Gastrocnemius medialis (tissue), 4 donors: ENCODE results near the gene FTSJ3. TPM values are rescaled to one million over a fixed set of nuclear protein-coding genes. Genes with fewer than 3 reads are reported as not detected.

Experiments
- ATAC-seq, 2 donors: fragments of 150-250 bp; one replicate each; pipeline ENCODE4 v1.9.1; 2016
- DNase-seq, 2 donors: peaks; one replicate each; pipeline ENCODE4 v3.0.0-alpha.2; 2019
- H3K27ac ChIP-seq, 4 donors: fragments of 200-600 bp; sonication (generic); 1 replicate in 1 of 4; 2 replicates in 3 of 4; pipeline ENCODE4 v1.5.1; 2016 to 2018; ENCODE audit warnings: mild to moderate bottlenecking in 2 of 4, moderate library complexity in 1 of 4
- H3K27me3 ChIP-seq, 3 donors: fragments of 200-600 bp; sonication (generic) in 2 of 3; 1 replicate in 1 of 3; 2 replicates in 2 of 3; pipeline versions ENCODE4 v1.5.1 to v1.6.0; 2016 to 2019; ENCODE audit warnings: mild to moderate bottlenecking in 1 of 3, moderate library complexity in 1 of 3
- H3K36me3 ChIP-seq, 2 donors: fragments of 200-600 bp; sonication (generic) in 1 of 2; one replicate each; pipeline ENCODE4 v1.5.1; 2017 to 2018
- H3K4me1 ChIP-seq, 2 donors: fragments of 200-600 bp; sonication (generic) in 1 of 2; one replicate each; pipeline ENCODE4 v1.5.1; 2016 to 2017; ENCODE audit warnings: mild to moderate bottlenecking in 2 of 2
- H3K4me3 ChIP-seq, 4 donors: fragments of 200-600 bp; sonication (generic) in 3 of 4; 1 replicate in 1 of 4; 2 replicates in 3 of 4; pipeline ENCODE4 v1.5.1; 2016 to 2019; ENCODE audit warnings: mild to moderate bottlenecking in 2 of 4
- H3K9me3 ChIP-seq, 3 donors: fragments of 200-600 bp; sonication (generic) in 2 of 3; 1 replicate in 1 of 3; 2 replicates in 2 of 3; pipeline ENCODE4 v1.5.1; 2016 to 2019
- POLR2A ChIP-seq, 2 donors: fragments of 450-650 bp; IDR thresholded peaks; one replicate each; pipeline ENCODE4 v1.6.1; 2017; ENCODE audit warnings: antibody characterized with exemption in 2 of 2, mild to moderate bottlenecking in 2 of 2, moderate library complexity in 2 of 2
- in situ Hi-C, 4 donors: fragments of 200-750 bp; cut with MboI; loops; one replicate each; pipeline versions ENCODE4 v1.15.0 to v1.8.0; 2017; ENCODE audit warnings: low sequenced_read_pairs in 4 of 4
- intact Hi-C: fragments of 100-400 bp; cut with DNase I; formaldehyde crosslinking; loops from one replicate; pipeline ENCODE4 v1.15.1; 2023; ENCODE audit warnings: low total_unique reads
- total RNA-seq, 4 donors: library from RNA; depleted of rRNA; stranded (reverse); fragments of >200 nt; gene quantifications; one replicate each; pipeline versions ENCODE4 v1.1.0 to v1.2.3, GENCODE V29; 2016
- TF ChIP-seq, protein P1 (sequence below), 5 experiments: fragments of 450-650 bp in 3 of 5; fragments of 200-600 bp in 2 of 5; sonication (generic) in 2 of 5; IDR thresholded peaks in 4 of 5; conservative IDR thresholded peaks in 1 of 5; 1 replicate in 4 of 5; 2 replicates in 1 of 5; pipeline ENCODE4 v1.5.1; 2016 to 2019; ENCODE audit warnings: antibody characterized with exemption in 5 of 5, mild to moderate bottlenecking in 3 of 5, moderate library complexity in 3 of 5

Gene FTSJ3
- total RNA-seq, 4 donors from 2014 or later = 24.6 to 46.3 (median 34.9) TPM

DNA sequence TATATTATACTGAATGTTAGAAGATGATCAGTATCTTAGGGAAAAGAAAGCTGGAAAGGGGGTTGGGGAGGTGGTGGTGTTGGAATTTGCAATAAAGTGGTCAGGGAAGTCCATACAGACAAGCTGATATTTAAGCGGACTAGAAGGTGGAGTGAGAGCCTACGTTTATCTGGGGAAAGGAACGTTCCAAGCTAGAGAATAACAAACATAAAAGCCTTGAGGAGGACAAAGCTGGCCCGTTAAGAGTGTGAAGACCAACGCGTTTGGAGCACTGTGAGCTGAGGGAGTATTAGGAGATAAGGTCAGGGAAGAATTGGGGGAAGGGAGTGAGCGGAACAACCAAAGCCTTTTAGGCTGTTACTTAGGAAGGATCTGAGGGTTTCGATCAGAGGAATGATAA, 52.0 kb downstream of the FTSJ3 start:
- peaks cover 40 to 47% of the 10 kb centered on the region in 2 donors for H3K4me1 ChIP-seq
- DNase-seq (no peak), ATAC-seq (no peak)
- no peak for TF ChIP-seq POLR2A (IDR thresholded peaks at IDR 0.05)
- TF ChIP-seq, protein P1, sequence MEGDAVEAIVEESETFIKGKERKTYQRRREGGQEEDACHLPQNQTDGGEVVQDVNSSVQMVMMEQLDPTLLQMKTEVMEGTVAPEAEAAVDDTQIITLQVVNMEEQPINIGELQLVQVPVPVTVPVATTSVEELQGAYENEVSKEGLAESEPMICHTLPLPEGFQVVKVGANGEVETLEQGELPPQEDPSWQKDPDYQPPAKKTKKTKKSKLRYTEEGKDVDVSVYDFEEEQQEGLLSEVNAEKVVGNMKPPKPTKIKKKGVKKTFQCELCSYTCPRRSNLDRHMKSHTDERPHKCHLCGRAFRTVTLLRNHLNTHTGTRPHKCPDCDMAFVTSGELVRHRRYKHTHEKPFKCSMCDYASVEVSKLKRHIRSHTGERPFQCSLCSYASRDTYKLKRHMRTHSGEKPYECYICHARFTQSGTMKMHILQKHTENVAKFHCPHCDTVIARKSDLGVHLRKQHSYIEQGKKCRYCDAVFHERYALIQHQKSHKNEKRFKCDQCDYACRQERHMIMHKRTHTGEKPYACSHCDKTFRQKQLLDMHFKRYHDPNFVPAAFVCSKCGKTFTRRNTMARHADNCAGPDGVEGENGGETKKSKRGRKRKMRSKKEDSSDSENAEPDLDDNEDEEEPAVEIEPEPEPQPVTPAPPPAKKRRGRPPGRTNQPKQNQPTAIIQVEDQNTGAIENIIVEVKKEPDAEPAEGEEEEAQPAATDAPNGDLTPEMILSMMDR (IDR thresholded peaks at IDR 0.05 in 4 of 5, conservative IDR thresholded peaks at IDR 0.05 in 1 of 5) = no peak
- intact Hi-C loops (loop anchor here (2.0 to 10.0 kb wide), 3 partner anchors 153 to 1851 kb away; partner anchors contain the start of genes INTS2 and MAP3K3), in situ Hi-C loops (no loop called here)
- H3K36me3 ChIP-seq = no peaks in the 10 kb centered on the region
- no peaks in the 10 kb centered on the region for H3K9me3 ChIP-seq
- H3K27me3 ChIP-seq = no peaks in the 10 kb centered on the region
- H3K4me3 ChIP-seq = peak overlapping the region; percentile 92 to 98 (median 94)
- peak overlapping the region; percentile 92 to 98 (median 98) for H3K27ac ChIP-seq

DNA sequence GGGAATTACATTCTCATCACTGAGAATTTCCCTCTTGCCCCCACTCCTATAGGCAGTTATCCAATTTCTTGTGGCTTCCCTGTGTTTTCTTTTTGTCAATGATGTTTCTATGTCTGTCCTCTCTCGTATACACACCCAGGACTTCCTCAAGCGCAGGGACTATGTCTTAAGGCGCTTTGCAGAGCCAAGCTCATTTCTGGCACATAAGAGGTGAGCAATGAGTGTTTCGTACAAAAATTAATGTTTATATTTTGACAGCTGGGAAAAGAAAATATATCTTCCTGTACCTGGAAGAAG, 52.5 kb downstream of the FTSJ3 start:
- TF ChIP-seq, protein P1 (IDR thresholded peaks at IDR 0.05 in 4 of 5, conservative IDR thresholded peaks at IDR 0.05 in 1 of 5) = no peak
- TF ChIP-seq POLR2A (IDR thresholded peaks at IDR 0.05) = no peak
- Histone ChIP-seq H3K4me3 (peak overlapping the region; percentile 92 to 98 (median 94)), H3K36me3 (no peaks in the 10 kb centered on the region), H3K27ac (peak overlapping the region; percentile 92 to 98 (median 98)), H3K9me3 (no peaks in the 10 kb centered on the region), H3K27me3 (no peaks in the 10 kb centered on the region), H3K4me1 (peaks cover 34 to 42% of the 10 kb centered on the region in 2 donors)
- ATAC-seq (no peak), DNase-seq (no peak)
- intact Hi-C loops = loop anchor here (2.0 to 10.0 kb wide), 3 partner anchors 152 to 1850 kb away; partner anchors contain the start of genes INTS2 and MAP3K3
- in situ Hi-C loops = no loop called here

DNA sequence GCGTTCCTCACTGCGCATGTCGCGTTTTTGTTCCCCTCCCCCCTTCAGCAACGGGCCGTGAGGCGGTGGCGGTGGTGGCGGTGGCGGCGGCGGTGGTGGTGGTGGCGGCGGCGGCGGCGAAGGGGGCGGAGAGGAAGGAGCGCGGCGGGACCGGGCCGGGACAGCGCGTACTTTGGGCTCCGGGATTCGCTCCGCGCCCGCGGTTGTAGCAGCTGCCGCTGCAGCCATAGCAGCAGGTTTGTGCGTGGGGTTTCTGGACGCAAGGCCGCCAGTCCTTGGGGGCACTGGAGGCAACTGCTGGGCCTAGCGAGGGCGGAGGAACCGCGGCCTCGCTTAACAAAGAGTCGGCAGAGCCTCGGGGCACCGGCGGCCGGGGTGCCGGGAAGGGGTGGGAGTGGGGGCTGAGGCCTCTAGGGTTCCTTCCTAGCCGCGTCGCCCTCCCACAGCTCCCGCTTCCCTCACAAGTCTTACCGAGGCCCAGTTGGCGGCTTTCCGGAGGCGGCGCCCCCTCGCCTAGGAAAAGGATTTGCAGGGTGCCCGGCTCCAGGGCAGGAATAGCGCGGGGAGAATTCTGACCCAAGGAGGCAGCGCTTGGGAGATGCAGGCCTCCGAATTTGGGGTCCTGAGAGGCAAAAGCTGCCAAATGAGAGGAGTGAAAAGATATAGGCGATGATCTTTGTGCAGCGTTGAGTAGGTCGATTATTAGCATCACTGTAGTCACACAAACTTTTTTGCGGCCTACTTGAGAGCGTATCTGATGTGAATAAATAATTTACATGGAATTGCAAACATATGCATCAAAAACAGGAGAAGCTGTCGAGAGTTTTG, 53.1 kb downstream of the FTSJ3 start, which contains the start of gene DDX42:
DDX42 (plus strand) TSS at position 30 of the 828 bp plus-strand sequence. CDS start 12,880 bp downstream, outside the sequence.
- DNase-seq (peak; percentile 4 to 52), ATAC-seq (peak in 1 of 2 donors; percentile 2)
- Histone ChIP-seq H3K4me1 (peaks cover 32 to 36% of the 10 kb centered on the region in 2 donors), H3K27me3 (no peaks in the 10 kb centered on the region), H3K27ac (peak within 1 kb of the TSS; percentile 92 to 98 (median 98)), H3K36me3 (no peaks in the 10 kb centered on the region), H3K9me3 (no peaks in the 10 kb centered on the region), H3K4me3 (peak within 1 kb of the TSS; percentile 92 to 98 (median 94))
- peak; percentile 67 to 78 for TF ChIP-seq POLR2A (IDR thresholded peaks at IDR 0.05)
- TF ChIP-seq, protein P1 (IDR thresholded peaks at IDR 0.05 in 4 of 5, conservative IDR thresholded peaks at IDR 0.05 in 1 of 5) = peak in 2 of 5 experiments; percentile 8 to 24
- intact Hi-C loops = loop anchor here (2.0 to 10.0 kb wide), 3 partner anchors 152 to 1850 kb away; partner anchors contain the start of genes INTS2 and MAP3K3
- in situ Hi-C loops = no loop called here

DNA sequence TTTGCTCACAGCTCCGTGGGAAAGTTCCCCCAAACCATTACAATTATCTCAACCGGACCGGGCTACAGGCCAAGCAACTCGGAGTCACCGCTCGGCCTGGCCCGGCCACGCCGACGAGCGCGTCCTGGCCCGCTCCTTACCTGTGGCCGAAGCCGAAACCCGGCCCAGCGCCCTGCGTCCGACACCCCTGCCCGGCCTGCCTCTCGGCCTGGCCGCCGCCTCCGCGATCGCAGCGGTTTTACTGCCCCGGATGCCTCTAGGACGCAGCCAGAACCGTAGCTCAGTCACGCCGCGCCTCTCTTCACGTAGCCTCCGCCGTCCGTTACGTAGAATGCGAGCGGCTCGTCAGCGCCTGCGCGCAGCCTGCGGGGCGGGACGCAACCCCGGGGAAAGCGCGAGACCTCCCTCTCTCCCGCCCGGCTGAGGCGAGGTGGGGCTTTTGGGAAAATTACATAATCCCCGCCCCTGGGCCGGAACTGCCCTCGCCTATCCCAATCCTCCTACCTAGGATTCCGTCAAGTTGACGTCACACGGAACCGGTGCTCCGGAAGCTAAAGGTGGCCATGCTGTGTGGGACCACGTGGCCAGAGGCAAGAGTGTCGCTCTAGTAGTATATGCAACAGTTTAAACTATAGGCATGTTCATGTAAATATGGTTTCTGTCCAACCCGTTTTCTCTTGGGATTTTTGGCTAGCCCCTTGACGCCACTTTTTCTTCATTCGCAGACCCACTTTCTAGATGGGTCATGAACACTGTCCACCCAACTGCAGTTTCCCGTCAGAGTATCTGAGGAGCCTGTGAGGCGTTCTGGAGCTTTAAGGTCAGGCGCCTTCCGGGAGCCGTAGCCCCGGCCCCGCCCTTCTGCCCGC, 54.0 kb downstream of the FTSJ3 start, which contains the start of gene CCDC47:
CCDC47 (minus strand) TSS at position 326 of the 869 bp plus-strand sequence. CDS start 7,422 bp downstream, outside the sequence.
- Histone ChIP-seq H3K4me1 (peaks cover 32 to 34% of the 10 kb centered on the region in 2 donors), H3K27ac (peak within 1 kb of the TSS; percentile 92 to 98 (median 98)), H3K36me3 (no peaks in the 10 kb centered on the region), H3K4me3 (peak within 1 kb of the TSS; percentile 92 to 98 (median 94)), H3K27me3 (no peaks in the 10 kb centered on the region), H3K9me3 (no peaks in the 10 kb centered on the region)
- TF ChIP-seq POLR2A (IDR thresholded peaks at IDR 0.05) = peak; percentile 97 to 98
- TF ChIP-seq, protein P1 (IDR thresholded peaks at IDR 0.05 in 4 of 5, conservative IDR thresholded peaks at IDR 0.05 in 1 of 5) = peak in 1 of 5 experiments; percentile 5
- intact Hi-C loops = loop anchor here (1.0 to 10.0 kb wide), 6 partner anchors 32 to 1849 kb away; partner anchors contain the start of genes FTSJ3, INTS2, MAP3K3 and PSMC5
- ATAC-seq (peak; percentile 92 to 96), DNase-seq (peak; percentile 99)
- in situ Hi-C loops = no loop called here
